Panc1 (cell line): ENCODE measurements around the gene GNMT. TPM values are rescaled to one million over a fixed set of nuclear protein-coding genes. Genes with fewer than 3 reads are reported as not detected.

Experiments used
- ATAC-seq: fragments of 200-7000 bp; cut with Tn5 transposase; 2 replicates; pipeline ENCODE4 v1.9.1; 2020; ENCODE audit warnings: mild to moderate bottlenecking, moderate library complexity
- BruUV-seq: library from RNA; stranded (reverse); fragments of 400-500 nt; replicated peaks from 2 replicates; lab custom pipeline; 2021; lab: Mats Ljungman, UMichigan
- CTCF ChIA-PET: fragments of 300-600 bp; sonication (Branson Sonifier 250); formaldehyde crosslinking; loops from one replicate; lab custom pipeline; 2022; ENCODE audit warnings: antibody characterized with exemption; lab: Charles Lee
- POLR2A ChIA-PET: fragments of 300-600 bp; sonication (Branson Sonifier 250); formaldehyde crosslinking; loops from one replicate; lab custom pipeline; 2022; ENCODE audit warnings: antibody characterized with exemption; lab: Charles Lee
- DNase-seq: peaks from one replicate; pipeline ENCODE4 v3.0.0-alpha.2; 2010; ENCODE audit warnings: low read depth, low spot score
- H3K27ac ChIP-seq: 2 replicates; pipeline ENCODE4 v1.5.1; 2011; ENCODE audit warnings: mild to moderate bottlenecking, low read length, inconsistent platforms
- H3K27me3 ChIP-seq: fragments of 200-500 bp; sonication (Bioruptor generic); 2 replicates; pipeline ENCODE4 v1.6.0; 2014; ENCODE audit warnings: low read length, inconsistent platforms; ENCODE audit not compliant: control insufficient read depth, insufficient read depth
- H3K36me3 ChIP-seq: fragments of 200-500 bp; sonication (Bioruptor generic); 2 replicates; pipeline ENCODE4 v1.5.1; 2014; ENCODE audit warnings: inconsistent platforms, mild to moderate bottlenecking, low read length, moderate library complexity; ENCODE audit not compliant: control insufficient read depth, insufficient read depth
- H3K4me1 ChIP-seq: 2 replicates; pipeline ENCODE4 v1.5.1; 2011; ENCODE audit warnings: inconsistent platforms, mild to moderate bottlenecking, low read length, moderate library complexity; ENCODE audit not compliant: control insufficient read depth, insufficient read depth
- H3K4me3 ChIP-seq, 2 experiments: 2 replicates each; pipeline ENCODE4 v1.5.1; 2011 to 2012; ENCODE audit warnings: low read depth in 2 of 2, low read length in 2 of 2, mild to moderate bottlenecking in 2 of 2, inconsistent platforms in 1 of 2, moderate library complexity in 1 of 2
- H3K9me3 ChIP-seq: fragments of 200-500 bp; sonication (Bioruptor generic); 2 replicates; pipeline ENCODE4 v1.5.1; 2014; ENCODE audit warnings: low read depth, mild to moderate bottlenecking, inconsistent platforms, low read length, moderate library complexity; ENCODE audit not compliant: control insufficient read depth, insufficient read depth
- CTCF ChIP-seq: fragments of 450-650 bp; IDR thresholded peaks from 2 replicates; pipeline ENCODE4 v1.5.1; 2017; ENCODE audit warnings: mild to moderate bottlenecking
- POLR2AphosphoS5 ChIP-seq: IDR thresholded peaks from 2 replicates; pipeline ENCODE4 v1.6.1; 2012; ENCODE audit warnings: mild to moderate bottlenecking, low read depth, low read length, moderate library complexity
- REST ChIP-seq, 2 experiments: IDR thresholded peaks; 2 replicates each; pipeline ENCODE4 v1.6.1; 2011 to 2012; ENCODE audit warnings: low read depth in 2 of 2, control low read depth in 1 of 2, low read length in 1 of 2, mild to moderate bottlenecking in 1 of 2, moderate library complexity in 1 of 2; ENCODE audit not compliant: insufficient read depth in 1 of 2
- SIN3A ChIP-seq: IDR thresholded peaks from 2 replicates; pipeline ENCODE4 v1.6.1; 2012; ENCODE audit warnings: low read depth, mild to moderate bottlenecking, low read length, moderate library complexity, borderline replicate concordance; ENCODE audit not compliant: insufficient read depth
- TCF7L2 ChIP-seq: IDR thresholded peaks from 2 replicates; pipeline ENCODE4 v1.6.1; 2011; ENCODE audit warnings: mild to moderate bottlenecking, low read depth, low read length, inconsistent platforms
- in situ Hi-C: cut with HindIII; loops from 2 replicates; pipeline ENCODE4 v1.10.0; 2016; ENCODE audit warnings: low sequenced_read_pairs, low pct_unique_long_range_greater_than_20kb
- intact Hi-C: fragments of 100-400 bp; cut with micrococcal nuclease; formaldehyde crosslinking; loops from one replicate; pipeline ENCODE4 v1.10.0; 2022; ENCODE audit not compliant: unreplicated experiment
- total RNA-seq: library from RNA; stranded (reverse); gene quantifications from one replicate; pipeline ENCODE4 v1.2.1, GENCODE V29; 2021; ENCODE audit not compliant: unreplicated experiment

The GNMT gene
- total RNA-seq, 1 experiment from 2014 or later = 0.72 TPM

- no peak for DNase-seq
- intact Hi-C loops = loop anchor here (10.0 kb wide), 1 partner anchor 62 kb away; no protein-coding TSS in a partner anchor
- POLR2A ChIA-PET = no interaction called here
Measured at GRCh38 chr6:42967228-42967627, 6.7 kb downstream of the GNMT start.

GRCh38 chr6:42968126-42968701 lies 7.7 kb downstream of the GNMT start:
- DNase-seq = no peak
- intact Hi-C loops = loop anchor here (10.0 kb wide), 1 partner anchor 63 kb away; no protein-coding TSS in a partner anchor
- Histone ChIP-seq H3K4me1 (peaks cover 6% of the 10 kb centered on the region), H3K27me3 (no peaks in the 10 kb centered on the region), H3K9me3 (no peaks in the 10 kb centered on the region), H3K27ac (no peak overlapping the region), H3K4me3 (no peak overlapping the region), H3K36me3 (peaks cover 6% of the 10 kb centered on the region; the same call in 1 of the 2 replicates)
- POLR2A ChIA-PET = no interaction called here
- CTCF ChIA-PET = no interaction called here
- ATAC-seq = no peak
- TF ChIP-seq POLR2AphosphoS5 = no peak
- TF ChIP-seq CTCF = no peak
- no peak for TF ChIP-seq TCF7L2
- no peak for TF ChIP-seq SIN3A
- no peak for TF ChIP-seq REST (IDR thresholded peaks at IDR 0.05; ENCODE audit: insufficient read depth in 1 of 2, low read depth in 2 of 2, low read length in 1 of 2)
- in situ Hi-C loops = no loop called here
- BruUV-seq = no TSS peak

More at GRCh38 chr6:42967228-42967627, 6.7 kb downstream of the GNMT start:
- no peaks in the 10 kb centered on the region for H3K27me3 ChIP-seq
- H3K36me3 ChIP-seq = peaks cover 6% of the 10 kb centered on the region; the same call in 1 of the 2 replicates
- H3K4me1 ChIP-seq = peaks cover 6% of the 10 kb centered on the region
- in situ Hi-C loops = no loop called here
- TF ChIP-seq TCF7L2 (no peak), CTCF (no peak), SIN3A (no peak), POLR2AphosphoS5 (no peak), REST (IDR thresholded peaks at IDR 0.05; ENCODE audit: insufficient read depth in 1 of 2, low read depth in 2 of 2, low read length in 1 of 2) (no peak)
- H3K27ac ChIP-seq = no peak overlapping the region
- no peak overlapping the region for H3K4me3 ChIP-seq
- H3K9me3 ChIP-seq = no peaks in the 10 kb centered on the region
- no peak for ATAC-seq
- no TSS peak for BruUV-seq
- CTCF ChIA-PET = no interaction called here
